ENCODE data around the gene SBNO1. TPM values are rescaled to one million over a fixed set of nuclear protein-coding genes. Genes with fewer than 3 reads are reported as not detected.
A peak's percentile ranks its signal among the peaks of the same experiment; 100 is the strongest.

SBNO1 gene
- polyA plus RNA-seq, 3 donors, result 5.6 to 16.9 (median 11.4) TPM

DNA sequence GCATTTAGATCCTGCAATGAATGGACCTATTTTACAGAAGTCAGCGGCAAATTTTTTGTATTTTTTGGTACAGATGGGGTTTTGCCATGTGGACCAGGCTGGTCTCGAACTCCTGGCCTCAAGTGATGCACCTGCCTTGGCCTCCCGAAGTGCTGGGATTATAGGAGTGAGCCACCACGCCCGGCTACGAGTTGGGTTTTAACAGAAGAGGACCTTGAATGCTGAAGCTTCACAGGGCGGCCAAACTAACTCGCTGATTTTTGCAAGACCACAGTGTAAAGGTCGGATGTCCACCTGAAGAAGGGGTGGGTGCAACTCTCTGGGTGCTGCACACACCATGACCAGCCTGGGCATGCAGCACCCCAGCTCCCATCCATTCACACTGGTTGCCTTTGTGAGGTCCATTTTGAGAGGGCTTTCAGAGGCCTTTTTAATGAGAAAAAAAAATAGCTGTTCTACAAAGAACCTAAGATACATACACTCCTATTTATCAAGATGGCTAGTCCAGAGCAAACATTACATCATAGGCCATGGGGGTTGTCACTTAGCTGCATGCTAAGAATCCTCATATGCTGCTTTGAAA lies 71.4 kb downstream of the SBNO1 start:
- no peaks in the 10 kb centered on the region for H3K27me3 Mint-ChIP-seq (ENCODE audit: low read depth in 3 of 3)
- Histone ChIP-seq H4K20me1 (ENCODE audit: insufficient read depth, low read length) (peaks cover 5% of the 10 kb centered on the region), H3K9ac (ENCODE audit: insufficient read depth, low read length, poor library complexity, severe bottlenecking) (no peak overlapping the region), H3K36me3 (replicated peaks in 1 of 2; ENCODE audit: control insufficient read depth in 1 of 2, insufficient read depth in 2 of 2, low read length in 2 of 2) (peaks cover 70 to 99% of the 10 kb centered on the region in 2 donors), H3K4me3 (replicated peaks in 1 of 3; ENCODE audit: low read depth in 2 of 3, low read length in 3 of 3) (no peak overlapping the region), H3K27me3 (ENCODE audit: control insufficient read depth in 2 of 2, insufficient read depth in 2 of 2, low read length in 2 of 2) (no peaks in the 10 kb centered on the region), H3K27ac (ENCODE audit: low read depth in 1 of 2, low read length in 2 of 2) (no peak overlapping the region), H3K4me2 (replicated peaks; ENCODE audit: extremely low read depth, low read length, poor library complexity, severe bottlenecking) (no peak overlapping the region), H3K9me3 (replicated peaks in 1 of 2; ENCODE audit: control insufficient read depth in 1 of 2, insufficient read depth in 1 of 2, low read length in 2 of 2) (no peaks in the 10 kb centered on the region), H2AFZ (ENCODE audit: insufficient read depth, low read depth, low read length, poor library complexity, severe bottlenecking) (no peak overlapping the region), H3K4me1 (ENCODE audit: control insufficient read depth in 1 of 2, insufficient read depth in 2 of 2, low read length in 2 of 2) (no peaks in the 10 kb centered on the region), H3K79me2 (ENCODE audit: insufficient read depth, low read length) (no peaks in the 10 kb centered on the region)
- no peaks in the 10 kb centered on the region for H3K9me3 Mint-ChIP-seq
- H3K36me3 Mint-ChIP-seq, result peaks cover 72 to 93% of the 10 kb centered on the region in 2 donors
- WGBS (ENCODE audit: insufficient coverage), result 98% methylated on average over 7 of the region's 9 CpGs
- no peaks in the 10 kb centered on the region for H3K4me1 Mint-ChIP-seq
- no peak overlapping the region for H3K4me3 Mint-ChIP-seq
- DNase-seq, result no peak
- H3K27ac Mint-ChIP-seq, result peak overlapping the region in 1 of 7 donors; percentile 35
- TF ChIP-seq, protein P1, sequence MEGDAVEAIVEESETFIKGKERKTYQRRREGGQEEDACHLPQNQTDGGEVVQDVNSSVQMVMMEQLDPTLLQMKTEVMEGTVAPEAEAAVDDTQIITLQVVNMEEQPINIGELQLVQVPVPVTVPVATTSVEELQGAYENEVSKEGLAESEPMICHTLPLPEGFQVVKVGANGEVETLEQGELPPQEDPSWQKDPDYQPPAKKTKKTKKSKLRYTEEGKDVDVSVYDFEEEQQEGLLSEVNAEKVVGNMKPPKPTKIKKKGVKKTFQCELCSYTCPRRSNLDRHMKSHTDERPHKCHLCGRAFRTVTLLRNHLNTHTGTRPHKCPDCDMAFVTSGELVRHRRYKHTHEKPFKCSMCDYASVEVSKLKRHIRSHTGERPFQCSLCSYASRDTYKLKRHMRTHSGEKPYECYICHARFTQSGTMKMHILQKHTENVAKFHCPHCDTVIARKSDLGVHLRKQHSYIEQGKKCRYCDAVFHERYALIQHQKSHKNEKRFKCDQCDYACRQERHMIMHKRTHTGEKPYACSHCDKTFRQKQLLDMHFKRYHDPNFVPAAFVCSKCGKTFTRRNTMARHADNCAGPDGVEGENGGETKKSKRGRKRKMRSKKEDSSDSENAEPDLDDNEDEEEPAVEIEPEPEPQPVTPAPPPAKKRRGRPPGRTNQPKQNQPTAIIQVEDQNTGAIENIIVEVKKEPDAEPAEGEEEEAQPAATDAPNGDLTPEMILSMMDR (IDR thresholded peaks at IDR 0.05), result no peak
- intact Hi-C loops (cut with micrococcal nuclease), result no loop called here

DNA sequence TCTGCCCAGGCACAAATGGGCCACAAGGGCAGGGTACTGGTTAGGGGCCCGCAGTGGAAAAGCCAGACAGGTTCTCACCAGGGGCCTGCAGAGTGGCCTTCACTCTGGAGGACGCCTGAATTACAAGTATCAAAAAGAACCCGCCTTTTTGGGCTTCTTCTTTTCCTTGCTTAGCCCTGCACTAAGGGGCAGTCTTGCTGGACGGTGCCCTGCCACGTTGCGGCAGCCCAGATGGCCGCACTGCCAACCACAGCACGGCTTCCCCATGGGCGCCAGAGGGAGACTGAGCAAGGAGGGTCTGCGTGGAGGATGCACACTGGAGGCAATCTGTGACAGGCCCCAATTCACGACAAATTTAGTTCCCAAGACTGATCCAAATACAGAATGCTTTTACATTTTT lies 74.7 kb downstream of the SBNO1 start:
- Histone ChIP-seq H3K4me3 (replicated peaks in 1 of 3; ENCODE audit: low read depth in 2 of 3, low read length in 3 of 3) (no peak overlapping the region), H3K9ac (ENCODE audit: insufficient read depth, low read length, poor library complexity, severe bottlenecking) (no peak overlapping the region), H3K27ac (ENCODE audit: low read depth in 1 of 2, low read length in 2 of 2) (no peak overlapping the region), H3K4me2 (replicated peaks; ENCODE audit: extremely low read depth, low read length, poor library complexity, severe bottlenecking) (no peak overlapping the region), H2AFZ (ENCODE audit: insufficient read depth, low read depth, low read length, poor library complexity, severe bottlenecking) (no peak overlapping the region), H3K27me3 (ENCODE audit: control insufficient read depth in 2 of 2, insufficient read depth in 2 of 2, low read length in 2 of 2) (no peaks in the 10 kb centered on the region), H3K79me2 (ENCODE audit: insufficient read depth, low read length) (no peaks in the 10 kb centered on the region), H4K20me1 (ENCODE audit: insufficient read depth, low read length) (peaks cover 5% of the 10 kb centered on the region), H3K36me3 (replicated peaks in 1 of 2; ENCODE audit: control insufficient read depth in 1 of 2, insufficient read depth in 2 of 2, low read length in 2 of 2) (peaks cover 42 to 66% of the 10 kb centered on the region in 2 donors), H3K4me1 (ENCODE audit: control insufficient read depth in 1 of 2, insufficient read depth in 2 of 2, low read length in 2 of 2) (no peaks in the 10 kb centered on the region), H3K9me3 (replicated peaks in 1 of 2; ENCODE audit: control insufficient read depth in 1 of 2, insufficient read depth in 1 of 2, low read length in 2 of 2) (no peaks in the 10 kb centered on the region)
- intact Hi-C loops (cut with micrococcal nuclease), result no loop called here
- Mint-ChIP-seq H3K4me3 (no peak overlapping the region), H3K36me3 (peaks cover 48 to 62% of the 10 kb centered on the region in 2 donors), H3K27ac (no peak overlapping the region), H3K4me1 (no peaks in the 10 kb centered on the region), H3K27me3 (ENCODE audit: low read depth in 3 of 3) (no peaks in the 10 kb centered on the region), H3K9me3 (no peaks in the 10 kb centered on the region)
- TF ChIP-seq, protein P1 (IDR thresholded peaks at IDR 0.05), result no peak
- WGBS (ENCODE audit: insufficient coverage), result 97% methylated on average over 3 of the region's 11 CpGs
- DNase-seq, result no peak

Data from CD14-positive monocyte (primary cell).